OCI-LY7 (cell line): ENCODE data around the gene ZSWIM5. TPM values are rescaled to one million over a fixed set of nuclear protein-coding genes. Genes with fewer than 3 reads are reported as not detected.
"Not testable (repeated sequence)": the region's sequence is repeated elsewhere in the genome, so short reads cannot be mapped to it uniquely, and the experiment has no call there.

ENCODE experiments used
- BruUV-seq: library from RNA; stranded (reverse); fragments of 400-500 nt; replicated peaks from 2 replicates; lab custom pipeline; 2021; lab: Mats Ljungman, UMichigan
- CTCF ChIA-PET: fragments of 300-600 bp; sonication (Branson Sonifier 250); formaldehyde crosslinking; loops from one replicate; lab custom pipeline; 2022; ENCODE audit warnings: antibody characterized with exemption; ENCODE audit not compliant: unreplicated experiment; lab: Charles Lee
- POLR2A ChIA-PET: fragments of 300-600 bp; sonication (Branson Sonifier 250); formaldehyde crosslinking; loops from one replicate; lab custom pipeline; 2022; ENCODE audit warnings: antibody characterized with exemption; lab: Charles Lee
- DNase-seq: peaks from one replicate; pipeline ENCODE4 v3.0.0-alpha.2; 2015; ENCODE audit warnings: low spot score
- H2AFZ ChIP-seq: fragments of 200-600 bp; sonication (generic), shearing (Covaris generic); 2 replicates; pipeline ENCODE4 v1.6.1; 2014; ENCODE audit warnings: mild to moderate bottlenecking, antibody characterized with exemption, low read length, moderate library complexity
- H3K27ac ChIP-seq: fragments of 200-600 bp; sonication (generic); 2 replicates; pipeline ENCODE4 v1.5.1; 2014; ENCODE audit warnings: mixed run types, low read depth, mild to moderate bottlenecking, moderate library complexity, low read length, inconsistent platforms; ENCODE audit not compliant: poor library complexity, severe bottlenecking
- H3K36me3 ChIP-seq: fragments of 200-600 bp; sonication (generic); 2 replicates; pipeline ENCODE4 v1.6.1; 2014; ENCODE audit warnings: mild to moderate bottlenecking, antibody characterized with exemption, low read length, moderate library complexity, mixed read lengths; ENCODE audit not compliant: insufficient read depth
- H3K4me1 ChIP-seq: fragments of 200-600 bp; sonication (generic); 2 replicates; pipeline ENCODE4 v1.5.1; 2014; ENCODE audit warnings: mild to moderate bottlenecking, low read length; ENCODE audit not compliant: insufficient read depth, poor library complexity, severe bottlenecking
- H3K4me2 ChIP-seq: fragments of 200-600 bp; sonication (generic); 2 replicates; pipeline ENCODE4 v1.6.1; 2014; ENCODE audit warnings: mild to moderate bottlenecking, low read length
- H3K4me3 ChIP-seq: fragments of 200-600 bp; sonication (generic); 2 replicates; pipeline ENCODE4 v1.5.1; 2014; ENCODE audit warnings: mild to moderate bottlenecking, low read depth, low read length; ENCODE audit not compliant: poor library complexity, severe bottlenecking
- H3K79me2 ChIP-seq: fragments of 200-600 bp; sonication (generic); 2 replicates; pipeline ENCODE4 v1.6.1; 2016; ENCODE audit warnings: low read depth, mild to moderate bottlenecking, low read length, moderate library complexity, mixed read lengths; ENCODE audit not compliant: insufficient read depth
- H3K9me2 ChIP-seq: fragments of 200-600 bp; sonication (generic); 2 replicates; pipeline ENCODE4 v1.6.1; 2016; ENCODE audit warnings: mild to moderate bottlenecking, low read length, mixed read lengths; ENCODE audit not compliant: insufficient read depth
- H3K9me3 ChIP-seq: fragments of 200-600 bp; sonication (generic); 2 replicates; pipeline ENCODE4 v1.6.1; 2014; ENCODE audit warnings: mild to moderate bottlenecking, mixed run types, low read length, mixed read lengths
- H4K20me1 ChIP-seq: fragments of 200-600 bp; sonication (generic); 2 replicates; pipeline ENCODE4 v1.6.1; 2014; ENCODE audit warnings: mild to moderate bottlenecking, antibody characterized with exemption, low read length, moderate library complexity, mixed read lengths; ENCODE audit not compliant: insufficient read depth
- CTCF ChIP-seq: fragments of 200-600 bp; sonication (generic); conservative IDR thresholded peaks from 2 replicates; pipeline ENCODE4 v1.5.1; 2014; ENCODE audit warnings: mild to moderate bottlenecking, antibody characterized with exemption, low read length, moderate library complexity, mixed read lengths
- EZH2phosphoT487 ChIP-seq: fragments of 200-600 bp; sonication (generic); IDR thresholded peaks from 2 replicates; pipeline ENCODE4 v1.6.1; 2018; ENCODE audit warnings: low read depth, borderline replicate concordance, mild to moderate bottlenecking, mixed run types, antibody characterized with exemption, low read length, moderate library complexity, mixed read lengths
- intact Hi-C: fragments of 100-400 bp; cut with micrococcal nuclease; formaldehyde crosslinking; loops from one replicate; pipeline ENCODE4 v1.10.0; 2022; ENCODE audit not compliant: unreplicated experiment
- total RNA-seq, 2 experiments: library from RNA; depleted of rRNA in 1 of 2; stranded (reverse); fragments of >200 nt in 1 of 2; shearing (Covaris generic) in 1 of 2; gene quantifications; 2 replicates each; pipeline ENCODE4 v1.2.3, GENCODE V29; 2014 to 2022

The ZSWIM5 gene
- total RNA-seq, 2 experiments from 2014 or later: 0.28 to 0.42 TPM

DNA sequence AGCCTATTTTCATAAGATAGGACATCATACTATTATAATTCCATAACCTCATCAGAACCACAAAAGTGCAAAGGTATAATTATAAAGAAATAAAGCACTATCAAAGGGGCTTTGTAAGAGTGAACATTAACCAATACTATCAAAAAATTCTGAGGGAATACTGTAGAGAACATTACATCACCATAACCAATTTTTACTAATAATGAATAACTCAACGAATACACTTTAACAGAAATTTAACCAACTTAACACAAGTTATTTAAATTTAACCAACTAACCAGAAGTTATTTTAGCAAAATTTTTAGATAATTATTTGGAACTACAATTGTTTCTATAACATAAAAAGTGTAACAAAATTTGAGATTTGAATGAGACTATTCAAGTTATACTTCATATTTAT lies 34.8 kb downstream of the ZSWIM5 start:
- no peaks in the 10 kb centered on the region for H3K36me3 ChIP-seq
- H3K9me3 ChIP-seq: no peaks in the 10 kb centered on the region
- no peaks in the 10 kb centered on the region for H3K9me2 ChIP-seq
- POLR2A ChIA-PET: interaction anchor here (0.7 kb wide), 1 partner anchor 192 kb away, joined by 3 read pairs; no protein-coding TSS in a partner anchor
- DNase-seq: no peak
- no peaks in the 10 kb centered on the region for H3K79me2 ChIP-seq
- H3K27ac ChIP-seq: no peak overlapping the region
- no TSS peak for BruUV-seq
- H4K20me1 ChIP-seq: no peaks in the 10 kb centered on the region
- H3K4me1 ChIP-seq: no peaks in the 10 kb centered on the region
- no peak for TF ChIP-seq CTCF
- TF ChIP-seq EZH2phosphoT487: no peak
- H2AFZ ChIP-seq: no peak overlapping the region
- CTCF ChIA-PET: no interaction called here
- no peak overlapping the region for H3K4me2 ChIP-seq
- H3K4me3 ChIP-seq: no peak overlapping the region
- intact Hi-C loops: no loop called here

DNA sequence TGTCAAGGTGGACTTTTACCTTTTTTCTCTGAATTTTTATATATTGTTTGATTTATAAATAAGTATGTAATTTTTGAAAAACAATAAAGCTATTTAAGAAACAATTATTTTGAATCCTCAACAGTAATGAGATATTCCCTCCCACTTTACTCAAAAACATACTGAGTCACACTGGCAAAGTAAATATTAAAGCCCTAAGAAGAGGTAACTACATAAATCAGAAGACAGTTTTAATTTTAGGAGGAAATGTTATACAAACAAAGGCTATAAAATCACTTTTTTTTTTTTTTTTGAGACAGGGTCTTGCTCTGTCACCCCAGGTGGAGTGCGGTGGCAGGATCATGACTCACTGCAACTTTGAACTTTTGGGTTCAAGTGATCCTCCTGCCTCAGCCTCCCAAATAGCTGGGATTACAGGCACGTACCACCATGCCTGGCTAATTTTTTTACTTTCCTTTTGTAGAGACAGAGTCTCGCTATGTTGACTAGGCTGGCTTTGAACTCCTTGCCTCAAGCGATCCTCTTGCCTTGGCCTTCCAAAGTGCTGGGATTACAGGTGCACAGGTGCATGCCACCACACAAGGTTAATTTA lies 36.2 kb downstream of the ZSWIM5 start:
- no peaks in the 10 kb centered on the region for H3K4me1 ChIP-seq
- no peaks in the 10 kb centered on the region for H3K9me2 ChIP-seq
- no peaks in the 10 kb centered on the region for H3K9me3 ChIP-seq
- H3K4me3 ChIP-seq: no peak overlapping the region
- H4K20me1 ChIP-seq: no peaks in the 10 kb centered on the region
- H3K36me3 ChIP-seq: no peaks in the 10 kb centered on the region
- H3K79me2 ChIP-seq: no peaks in the 10 kb centered on the region
- TF ChIP-seq EZH2phosphoT487 (no peak), CTCF (no peak)
- H3K27ac ChIP-seq: no peak overlapping the region
- CTCF ChIA-PET: no interaction called here
- no peak overlapping the region for H2AFZ ChIP-seq
- intact Hi-C loops: no loop called here
- POLR2A ChIA-PET: interaction anchor here (0.7 kb wide), 1 partner anchor 160 kb away, joined by 5 read pairs; no protein-coding TSS in a partner anchor
- H3K4me2 ChIP-seq: no peak overlapping the region
- BruUV-seq: no TSS peak
- DNase-seq: no peak

DNA sequence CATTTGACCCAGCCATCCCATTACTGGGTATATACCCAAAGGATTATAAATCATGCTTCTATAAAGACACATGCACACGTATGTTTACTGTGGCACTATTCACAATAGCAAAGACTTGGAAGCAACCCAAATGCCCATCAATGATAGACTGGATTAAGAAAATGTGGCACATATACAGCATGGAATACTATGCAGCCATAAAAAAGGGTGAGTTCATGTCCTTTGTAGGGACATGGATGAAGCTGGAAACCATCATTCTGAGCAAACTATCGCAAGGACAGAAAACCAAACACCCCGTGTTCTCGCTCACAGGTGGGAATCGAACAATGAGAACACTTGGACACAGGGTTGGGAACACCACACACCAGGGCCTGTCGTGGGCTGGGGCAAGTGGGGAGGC lies 38.5 kb downstream of the ZSWIM5 start:
- POLR2A ChIA-PET, H4K20me1 ChIP-seq, BruUV-seq, H3K4me1 ChIP-seq, H3K9me3 ChIP-seq, H3K27ac ChIP-seq, DNase-seq, CTCF ChIA-PET, H3K4me2 ChIP-seq, H3K36me3 ChIP-seq, H3K9me2 ChIP-seq, intact Hi-C loops, H2AFZ ChIP-seq, H3K4me3 ChIP-seq, H3K79me2 ChIP-seq: not testable (repeated sequence)

DNA sequence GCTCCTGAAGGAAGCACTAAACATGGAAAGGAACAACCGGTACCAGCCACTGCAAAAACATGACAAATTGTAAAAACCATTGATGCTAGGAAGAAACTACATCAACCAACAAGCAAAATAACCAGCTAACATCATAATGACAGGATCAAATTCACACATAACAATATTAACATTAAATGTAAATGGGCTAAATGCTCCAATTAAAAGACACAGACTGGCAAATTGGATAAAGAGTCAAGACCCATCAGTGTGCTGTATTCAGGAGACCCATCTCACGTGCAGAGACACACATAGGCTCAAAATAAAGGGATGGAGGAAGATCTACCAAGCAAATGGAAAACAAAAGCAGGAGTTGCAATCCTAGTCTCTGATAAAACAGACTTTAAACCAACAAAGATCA lies 42.1 kb downstream of the ZSWIM5 start:
- H3K36me3 ChIP-seq, H3K79me2 ChIP-seq, H3K9me2 ChIP-seq, DNase-seq, intact Hi-C loops, H4K20me1 ChIP-seq, H3K4me3 ChIP-seq, CTCF ChIA-PET, H2AFZ ChIP-seq, H3K4me1 ChIP-seq, POLR2A ChIA-PET, BruUV-seq, H3K27ac ChIP-seq, H3K4me2 ChIP-seq, H3K9me3 ChIP-seq: not testable (repeated sequence)

DNA sequence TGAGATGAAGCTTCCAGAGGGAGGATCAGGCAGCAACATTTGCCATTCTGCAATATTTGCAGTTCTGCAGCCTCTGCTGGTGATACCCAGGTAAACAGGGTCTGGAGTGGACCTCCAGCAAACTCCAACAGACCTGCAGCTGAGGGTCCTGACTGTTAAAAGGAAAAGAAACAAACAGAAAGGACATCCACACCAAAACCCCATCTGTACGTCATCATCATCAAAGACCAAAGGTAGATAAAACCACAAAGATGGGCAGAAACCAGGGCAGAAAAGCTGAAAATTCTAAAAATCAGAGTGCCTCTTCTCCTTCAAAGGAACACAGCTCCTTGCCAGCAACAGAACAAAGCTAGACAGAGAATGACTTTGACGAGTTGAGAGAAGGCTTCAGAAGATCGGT lies 43.3 kb downstream of the ZSWIM5 start:
- H3K79me2 ChIP-seq, H3K4me2 ChIP-seq, H2AFZ ChIP-seq, H3K27ac ChIP-seq, H3K9me3 ChIP-seq, H3K36me3 ChIP-seq, H4K20me1 ChIP-seq, H3K4me1 ChIP-seq, H3K4me3 ChIP-seq, intact Hi-C loops, H3K9me2 ChIP-seq, BruUV-seq, DNase-seq, CTCF ChIA-PET: not testable (repeated sequence)
- POLR2A ChIA-PET: interaction anchor here (0.6 kb wide), 1 partner anchor 209 kb away, joined by 5 read pairs; no protein-coding TSS in a partner anchor
